ENCODE measurements around the gene PITX2.
A peak's percentile ranks its signal among the peaks of the same experiment; 100 is the strongest.

The PITX2 gene

GRCh38 chr4:110637408-110638088, 14.7 kb upstream of the PITX2 start:
- peak overlapping the region in 4 of 21 experiments; percentile 16 to 61 (median 30) for H3K27ac ChIP-seq
- peak overlapping the region in 6 of 7 experiments; percentile 12 to 36 (median 24) for H3K4me3 ChIP-seq

- peak overlapping the region; percentile 12 to 36 (median 20) for H3K4me3 ChIP-seq
- peak overlapping the region in 5 of 21 experiments; percentile 16 to 61 (median 29) for H3K27ac ChIP-seq
Measured at GRCh38 chr4:110636680-110637407, 14.0 kb upstream of the PITX2 start.

DNA sequence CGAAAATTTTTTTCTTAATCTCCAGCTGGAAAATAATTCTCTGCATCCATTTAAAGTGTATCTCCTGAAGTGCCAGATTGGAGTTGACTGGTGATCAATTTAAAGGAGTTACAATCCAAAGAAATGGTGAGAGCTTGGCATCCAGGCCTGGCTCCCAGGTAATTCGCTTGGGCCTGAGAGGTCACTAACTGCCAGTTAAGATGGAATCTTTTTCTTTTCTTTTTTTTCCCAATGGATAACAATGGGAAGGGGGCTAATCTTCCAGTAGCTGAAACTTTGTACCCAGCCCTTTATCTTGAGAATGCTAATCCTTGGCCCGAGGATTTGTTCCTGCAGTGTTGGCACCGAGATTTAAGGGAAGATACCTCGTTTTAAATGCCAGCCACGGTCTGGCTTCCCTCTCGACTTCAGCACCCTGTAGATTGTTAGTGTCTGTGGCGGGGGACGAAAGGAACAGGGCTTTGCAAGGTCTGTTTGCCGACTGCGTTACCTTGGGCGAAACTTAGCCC, 13.3 kb upstream of the PITX2 start:
- Histone ChIP-seq H3K4me3 (peak overlapping the region; percentile 12 to 36 (median 20)), H3K27ac (peak overlapping the region in 5 of 21 experiments; percentile 16 to 61 (median 29))

GRCh38 chr4:110635163-110635865, 12.4 kb upstream of the PITX2 start:
- no peak overlapping the region for H3K27ac ChIP-seq
- no peak overlapping the region for H3K4me3 ChIP-seq

DNA sequence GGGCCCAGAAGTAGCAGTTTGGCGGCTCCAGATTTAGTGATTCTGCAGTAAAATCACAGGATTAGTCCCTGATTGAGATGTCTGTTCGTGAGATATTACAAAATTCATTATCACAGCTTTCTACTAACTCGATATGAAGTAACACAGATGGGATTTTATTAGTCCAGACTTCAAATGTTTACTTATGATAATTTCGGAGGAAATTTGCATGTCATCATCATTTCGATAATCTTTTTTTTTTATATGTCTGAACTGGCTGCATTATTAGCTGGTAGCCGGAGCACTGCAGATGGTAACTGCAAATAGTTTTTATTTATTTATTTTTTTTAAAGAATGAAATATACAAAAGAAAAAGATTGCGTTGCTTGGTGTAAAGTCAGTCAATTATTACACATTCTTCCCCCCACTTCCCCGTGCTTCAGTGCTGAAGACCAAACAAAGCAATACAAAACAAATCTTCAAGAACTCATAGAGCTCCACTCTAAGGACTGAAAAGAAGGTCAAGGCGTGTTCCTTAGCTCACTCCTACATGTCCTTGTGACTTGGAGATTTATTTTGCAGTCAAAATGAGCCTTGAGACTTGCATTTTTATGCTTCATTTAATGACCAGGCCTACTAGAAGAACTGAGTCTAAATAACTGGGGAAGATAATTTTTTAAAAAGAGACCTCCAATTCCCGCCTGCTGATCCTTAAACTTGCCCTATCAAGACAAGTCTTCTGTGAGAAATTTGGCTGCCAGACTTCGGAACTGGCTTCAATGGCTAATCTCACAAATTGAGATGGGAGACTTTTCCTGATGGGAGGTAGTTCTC, 11.7 kb upstream of the PITX2 start:
- H3K27ac ChIP-seq = no peak overlapping the region
- H3K4me3 ChIP-seq = no peak overlapping the region

DNA sequence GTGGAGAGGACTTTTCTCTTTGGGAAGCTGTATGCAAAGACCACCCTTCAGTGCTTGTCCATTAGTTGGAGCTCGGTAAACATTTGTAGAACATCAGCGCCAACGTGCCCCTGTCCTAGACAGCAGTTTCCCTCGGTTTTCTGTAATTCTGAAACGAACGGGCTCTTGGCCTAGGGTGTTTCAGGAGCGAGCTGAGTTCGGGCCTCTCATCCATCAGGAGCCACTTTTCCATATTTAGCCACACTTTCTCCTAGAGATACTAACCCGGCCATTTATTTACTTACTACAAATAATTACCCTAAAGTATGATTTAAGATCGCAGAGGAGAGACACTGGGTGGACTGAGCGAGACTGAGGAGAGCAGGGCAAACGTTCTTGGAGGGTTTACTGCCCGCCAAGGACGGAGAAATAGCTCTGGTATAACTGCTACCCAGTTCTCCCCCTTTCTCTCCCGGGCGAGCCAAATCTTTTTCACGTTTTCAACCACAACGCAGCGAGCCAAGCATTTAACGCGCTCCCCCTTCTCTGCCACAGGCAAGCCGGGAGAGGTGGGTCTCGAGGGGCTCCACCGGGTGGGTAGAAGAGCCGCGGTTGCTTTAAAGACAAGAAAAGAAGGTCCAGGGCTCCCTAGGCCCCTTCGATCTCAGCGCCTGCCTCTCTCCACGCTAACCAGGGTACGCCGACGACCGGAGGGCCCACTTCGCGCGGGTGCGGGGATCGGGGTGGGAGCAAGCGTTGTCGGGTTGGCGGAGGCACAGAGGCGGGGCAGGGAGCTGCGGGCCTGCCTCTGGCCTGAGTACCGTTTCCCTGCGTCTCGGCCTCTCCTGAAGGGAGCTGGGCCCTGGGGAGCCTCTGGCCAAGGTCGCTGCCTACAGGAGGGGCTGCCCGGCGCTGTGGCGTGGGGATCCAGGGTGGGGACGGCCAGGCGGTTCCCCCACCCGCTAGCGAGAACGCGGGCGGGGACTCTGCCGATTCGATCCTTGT, 10.8 kb upstream of the PITX2 start:
- H3K27ac ChIP-seq = no peak overlapping the region
- H3K4me3 ChIP-seq = no peak overlapping the region

- H3K27ac ChIP-seq = no peak overlapping the region
- peak overlapping the region in 3 of 7 experiments; percentile 10 to 21 (median 20) for H3K4me3 ChIP-seq
Measured at GRCh38 chr4:110632506-110633357, 9.9 kb upstream of the PITX2 start.

DNA sequence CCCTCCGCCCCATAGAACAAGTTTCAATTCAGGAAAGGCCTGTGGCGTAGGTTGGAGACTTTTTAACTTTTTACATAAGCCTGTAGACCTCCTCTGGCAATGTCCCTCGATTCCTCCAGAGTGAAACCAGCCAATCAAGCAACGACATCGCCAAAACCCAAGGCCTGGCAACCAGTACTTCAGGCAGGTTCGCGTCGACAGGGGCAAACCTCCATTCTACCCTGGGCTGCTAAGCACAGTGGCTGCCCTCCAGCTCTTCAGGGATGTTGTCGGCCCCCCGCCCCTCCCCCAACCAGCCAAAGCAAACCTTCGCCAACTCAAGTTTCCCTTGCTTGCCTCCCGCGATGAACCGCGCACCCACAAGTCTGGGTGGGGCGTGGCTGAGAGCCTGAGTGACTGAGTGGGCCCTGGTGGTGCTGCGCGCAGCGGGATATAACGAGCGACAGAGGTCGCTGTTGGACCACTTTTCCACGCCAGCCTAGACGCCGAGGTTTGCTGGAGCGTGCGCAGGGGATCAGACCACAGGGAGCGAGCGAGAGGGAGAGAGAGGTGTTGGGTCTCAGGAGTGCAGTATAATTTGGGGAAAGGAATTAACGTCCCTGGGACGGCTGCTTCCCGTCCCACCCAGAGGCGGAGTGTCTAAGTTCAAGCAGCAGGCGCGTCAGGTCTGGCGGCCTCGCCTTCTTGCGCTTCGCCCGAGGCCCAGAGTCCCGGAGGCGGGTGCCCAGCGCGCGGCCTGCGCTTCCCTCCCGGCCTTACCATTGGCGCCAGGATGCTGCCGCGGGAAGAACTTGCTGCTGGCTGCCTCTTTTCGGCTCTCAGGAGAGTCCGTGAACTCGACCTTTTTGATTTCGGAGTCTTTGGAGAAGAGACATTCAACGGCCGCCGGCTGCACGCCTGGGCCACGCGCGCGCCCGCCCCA, 9.0 kb upstream of the PITX2 start:
- H3K4me3 ChIP-seq = peak overlapping the region in 3 of 7 experiments; percentile 10 to 21 (median 20)
- no peak overlapping the region for H3K27ac ChIP-seq

- no peak overlapping the region for H3K27ac ChIP-seq
- no peak overlapping the region for H3K4me3 ChIP-seq
Measured at GRCh38 chr4:110630688-110631402, 8.0 kb upstream of the PITX2 start.

DNA sequence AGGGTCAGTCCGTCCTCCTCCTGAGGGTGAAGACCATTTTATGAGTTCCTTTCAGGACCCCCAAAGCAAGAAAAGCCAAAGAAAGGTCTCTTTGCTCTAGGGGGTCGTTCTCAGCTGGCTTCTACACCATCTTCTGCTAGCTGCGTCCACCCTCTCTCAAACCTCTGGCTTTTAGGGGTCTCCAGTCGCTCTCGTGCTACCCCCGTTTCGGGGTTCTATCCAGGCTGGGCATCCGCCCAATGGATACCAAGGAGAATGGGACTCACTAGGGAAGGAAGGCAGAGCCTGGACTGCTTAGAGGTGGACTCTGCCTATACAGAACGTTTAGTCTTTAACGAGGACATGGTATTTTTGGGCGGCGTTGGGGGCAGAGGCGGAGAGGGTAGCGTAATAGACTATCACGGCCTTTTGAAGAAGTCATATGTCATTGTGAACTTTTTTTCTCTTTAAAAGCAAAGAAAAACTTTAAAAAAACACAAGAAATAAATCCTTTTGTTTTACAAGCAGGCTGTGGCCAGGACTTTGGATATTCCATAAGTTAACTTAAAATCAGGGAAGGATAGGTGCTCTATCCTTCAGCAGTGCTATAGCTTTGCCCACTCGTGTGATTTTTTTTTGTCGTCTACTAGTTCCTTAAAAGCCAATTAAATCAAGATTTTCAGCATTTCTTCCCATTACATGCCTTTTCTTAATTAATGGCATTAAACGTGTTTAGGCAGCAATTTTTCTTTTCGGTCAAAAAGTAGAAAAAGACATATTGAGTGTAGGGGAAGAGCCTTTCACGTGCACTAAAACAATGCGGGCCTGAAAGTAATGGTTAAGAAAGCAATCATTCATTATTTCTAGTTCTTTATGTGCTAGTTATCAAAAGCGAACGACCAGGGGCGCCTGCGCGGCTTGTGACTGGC, 7.2 kb upstream of the PITX2 start:
- no peak overlapping the region for H3K27ac ChIP-seq
- no peak overlapping the region for H3K4me3 ChIP-seq

- no peak overlapping the region for H3K27ac ChIP-seq
- H3K4me3 ChIP-seq = no peak overlapping the region
Measured at GRCh38 chr4:110629214-110629754, 6.4 kb upstream of the PITX2 start.

GRCh38 chr4:110628663-110629213, 5.9 kb upstream of the PITX2 start:
- Histone ChIP-seq H3K27ac (no peak overlapping the region), H3K4me3 (no peak overlapping the region)

- no peak overlapping the region for H3K4me3 ChIP-seq
- no peak overlapping the region for H3K27ac ChIP-seq
Measured at GRCh38 chr4:110627977-110628662, 5.2 kb upstream of the PITX2 start.

All from skin epidermis (tissue), 12 donors.